Neural cell (in vitro differentiated cells): Measurements from ENCODE around the gene MXRA8. TPM values are rescaled to one million over a fixed set of nuclear protein-coding genes. Genes with fewer than 3 reads are reported as not detected.

ENCODE experiments used
- H2AFZ ChIP-seq: fragments of 200-600, 300-800 bp; sonication (generic), shearing (Covaris generic); 2 replicates; pipeline ENCODE4 v1.6.0; 2014; ENCODE audit warnings: low read depth, mild to moderate bottlenecking, antibody characterized with exemption, low read length, moderate library complexity
- H3F3A ChIP-seq: fragments of 200-600 bp; shearing (Covaris generic); 2 replicates; pipeline ENCODE4 v1.6.1; 2016; ENCODE audit warnings: mild to moderate bottlenecking, moderate library complexity, mixed read lengths, antibody characterized with exemption, low read length; ENCODE audit not compliant: insufficient read depth, poor library complexity, severe bottlenecking
- H3K27ac ChIP-seq: fragments of 200-600, 300-800 bp; sonication (generic), shearing (Covaris generic); 2 replicates; pipeline ENCODE4 v1.5.1; 2014; ENCODE audit warnings: mild to moderate bottlenecking, low read length, moderate library complexity
- H3K27me3 ChIP-seq: fragments of 300-800, 200-600 bp; sonication (generic), shearing (Covaris generic); 2 replicates; pipeline ENCODE4 v1.6.0; 2014; ENCODE audit warnings: mild to moderate bottlenecking, low read depth, low read length, moderate library complexity; ENCODE audit not compliant: insufficient read depth
- H3K36me3 ChIP-seq: fragments of 300-800, 200-600 bp; sonication (generic), shearing (Covaris generic); 2 replicates; pipeline ENCODE4 v1.5.1; 2014; ENCODE audit warnings: mild to moderate bottlenecking, antibody characterized with exemption, low read length, moderate library complexity; ENCODE audit not compliant: insufficient read depth
- H3K4me2 ChIP-seq: fragments of 300-800, 200-600 bp; sonication (generic), shearing (Covaris generic); 2 replicates; pipeline ENCODE4 v1.6.0; 2014; ENCODE audit warnings: mild to moderate bottlenecking, low read length
- H3K4me3 ChIP-seq: fragments of 300-800, 200-600 bp; sonication (generic), shearing (Covaris generic); 2 replicates; pipeline ENCODE4 v1.5.1; 2014; ENCODE audit warnings: mild to moderate bottlenecking, low read length, moderate library complexity
- H3K79me2 ChIP-seq: fragments of 200-600 bp; shearing (Covaris generic); replicated peaks from 2 replicates; pipeline ENCODE4 v1.6.0; 2014; ENCODE audit warnings: mild to moderate bottlenecking, low read length, moderate library complexity; ENCODE audit not compliant: insufficient read depth
- H3K9ac ChIP-seq: fragments of 300-800, 200-600 bp; sonication (generic), shearing (Covaris generic); 2 replicates; pipeline ENCODE4 v1.6.1; 2016; ENCODE audit warnings: mild to moderate bottlenecking, low read length, mixed read lengths
- H3K9me2 ChIP-seq: fragments of 200-600 bp; shearing (Covaris generic); 2 replicates; pipeline ENCODE4 v1.6.1; 2016; ENCODE audit warnings: mild to moderate bottlenecking, low read length, mixed read lengths; ENCODE audit not compliant: insufficient read depth
- H3K9me3 ChIP-seq: fragments of 200-600, 300-800 bp; sonication (generic), shearing (Covaris generic); 2 replicates; pipeline ENCODE4 v1.6.1; 2016; ENCODE audit warnings: mild to moderate bottlenecking, mixed run types, low read length, moderate library complexity, mixed read lengths
- H4K20me1 ChIP-seq: fragments of 200-600 bp; shearing (Covaris generic); 2 replicates; pipeline ENCODE4 v1.6.1; 2016; ENCODE audit warnings: mild to moderate bottlenecking, mixed run types; ENCODE audit not compliant: insufficient read depth
- CTCF ChIP-seq: fragments of 450-650 bp; IDR thresholded peaks from 2 replicates; pipeline ENCODE4 v1.5.1; 2014; ENCODE audit warnings: antibody characterized with exemption, mild to moderate bottlenecking, moderate library complexity; ENCODE audit not compliant: poor library complexity, severe bottlenecking
- EP300 ChIP-seq: fragments of 450-650 bp; conservative IDR thresholded peaks from 2 replicates; pipeline ENCODE4 v1.6.1; 2014; ENCODE audit warnings: antibody characterized with exemption, mild to moderate bottlenecking, moderate library complexity; ENCODE audit not compliant: poor library complexity, severe bottlenecking
- EZH2 ChIP-seq: fragments of 200-600, 300-800 bp; shearing (Covaris generic), sonication (generic); IDR thresholded peaks from 2 replicates; pipeline ENCODE4 v1.6.1; 2014; ENCODE audit warnings: antibody characterized with exemption, low read length, borderline replicate concordance, mild to moderate bottlenecking; ENCODE audit not compliant: insufficient read depth, poor library complexity, severe bottlenecking
- MXI1 ChIP-seq: fragments of 450-650 bp; conservative IDR thresholded peaks from 2 replicates; pipeline ENCODE4 v1.6.1; 2014; ENCODE audit warnings: antibody characterized with exemption, mild to moderate bottlenecking; ENCODE audit not compliant: poor library complexity, severe bottlenecking
- POLR2AphosphoS5 ChIP-seq: IDR thresholded peaks from 2 replicates; pipeline ENCODE4 v1.6.1; 2012
- RAD21 ChIP-seq: fragments of 450-650 bp; conservative IDR thresholded peaks from 2 replicates; pipeline ENCODE4 v1.6.1; 2014; ENCODE audit warnings: antibody characterized with exemption, mild to moderate bottlenecking, moderate library complexity
- SMC3 ChIP-seq: fragments of 450-650 bp; conservative IDR thresholded peaks from 2 replicates; pipeline ENCODE4 v1.6.1; 2014; ENCODE audit warnings: antibody characterized with exemption, mild to moderate bottlenecking, moderate library complexity; ENCODE audit not compliant: poor library complexity
- TAF1 ChIP-seq: IDR thresholded peaks from 2 replicates; pipeline ENCODE4 v1.6.1; 2012; ENCODE audit warnings: low read depth
- polyA plus RNA-seq: library from polyadenylated mRNA; depleted of rRNA; stranded (reverse); fragments of >200 nt; gene quantifications from 2 replicates; pipeline ENCODE4 v1.2.3, GENCODE V29; 2014
- TF ChIP-seq, protein P1 (sequence below): IDR thresholded peaks from 2 replicates; pipeline ENCODE4 v1.6.1; 2012; ENCODE audit warnings: borderline replicate concordance

MXRA8 gene
- polyA plus RNA-seq, 1 donor from 2014 or later = 1.7 TPM

GRCh38 chr1:1406821-1407635 is 48.7 kb upstream of the MXRA8 start, which contains the start of gene MRPL20:
TSS of gene MRPL20 (minus strand) at chr1:1407293. CDS start at chr1:1407217, 76 bp downstream.
- no peaks in the 10 kb centered on the region for H3K27me3 ChIP-seq
- H2AFZ ChIP-seq = peak within 1 kb of the TSS; percentile 33
- H3K4me3 ChIP-seq = peak within 1 kb of the TSS; percentile 97
- H3K36me3 ChIP-seq = no peaks in the 10 kb centered on the region
- TF ChIP-seq RAD21 (peak; percentile 14), TAF1 (peak; percentile 88), MXI1 (peak; percentile 96), EP300 (peak; percentile 49), CTCF (no peak), EZH2 (no peak), SMC3 (no peak), POLR2AphosphoS5 (peak; percentile 98)
- TF ChIP-seq, protein P1, sequence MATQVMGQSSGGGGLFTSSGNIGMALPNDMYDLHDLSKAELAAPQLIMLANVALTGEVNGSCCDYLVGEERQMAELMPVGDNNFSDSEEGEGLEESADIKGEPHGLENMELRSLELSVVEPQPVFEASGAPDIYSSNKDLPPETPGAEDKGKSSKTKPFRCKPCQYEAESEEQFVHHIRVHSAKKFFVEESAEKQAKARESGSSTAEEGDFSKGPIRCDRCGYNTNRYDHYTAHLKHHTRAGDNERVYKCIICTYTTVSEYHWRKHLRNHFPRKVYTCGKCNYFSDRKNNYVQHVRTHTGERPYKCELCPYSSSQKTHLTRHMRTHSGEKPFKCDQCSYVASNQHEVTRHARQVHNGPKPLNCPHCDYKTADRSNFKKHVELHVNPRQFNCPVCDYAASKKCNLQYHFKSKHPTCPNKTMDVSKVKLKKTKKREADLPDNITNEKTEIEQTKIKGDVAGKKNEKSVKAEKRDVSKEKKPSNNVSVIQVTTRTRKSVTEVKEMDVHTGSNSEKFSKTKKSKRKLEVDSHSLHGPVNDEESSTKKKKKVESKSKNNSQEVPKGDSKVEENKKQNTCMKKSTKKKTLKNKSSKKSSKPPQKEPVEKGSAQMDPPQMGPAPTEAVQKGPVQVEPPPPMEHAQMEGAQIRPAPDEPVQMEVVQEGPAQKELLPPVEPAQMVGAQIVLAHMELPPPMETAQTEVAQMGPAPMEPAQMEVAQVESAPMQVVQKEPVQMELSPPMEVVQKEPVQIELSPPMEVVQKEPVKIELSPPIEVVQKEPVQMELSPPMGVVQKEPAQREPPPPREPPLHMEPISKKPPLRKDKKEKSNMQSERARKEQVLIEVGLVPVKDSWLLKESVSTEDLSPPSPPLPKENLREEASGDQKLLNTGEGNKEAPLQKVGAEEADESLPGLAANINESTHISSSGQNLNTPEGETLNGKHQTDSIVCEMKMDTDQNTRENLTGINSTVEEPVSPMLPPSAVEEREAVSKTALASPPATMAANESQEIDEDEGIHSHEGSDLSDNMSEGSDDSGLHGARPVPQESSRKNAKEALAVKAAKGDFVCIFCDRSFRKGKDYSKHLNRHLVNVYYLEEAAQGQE = peak; percentile 87
- H3K4me2 ChIP-seq = peak within 1 kb of the TSS; percentile 92
- peak within 1 kb of the TSS; percentile 85 for H3K27ac ChIP-seq
- no peaks in the 10 kb centered on the region for H3K9me2 ChIP-seq
- no peaks in the 10 kb centered on the region for H4K20me1 ChIP-seq
- no peaks in the 10 kb centered on the region for H3K9me3 ChIP-seq
- peaks cover 24% of the 10 kb centered on the region for H3K79me2 ChIP-seq
- peak within 1 kb of the TSS; percentile 86 for H3K9ac ChIP-seq
- no peaks in the 10 kb centered on the region for H3F3A ChIP-seq

- no peaks in the 10 kb centered on the region for H3K27me3 ChIP-seq
- no peaks in the 10 kb centered on the region for H3K36me3 ChIP-seq
- peak overlapping the region; percentile 85 for H3K27ac ChIP-seq
- no peaks in the 10 kb centered on the region for H3K9me3 ChIP-seq
- H2AFZ ChIP-seq = peak overlapping the region; percentile 33
- H4K20me1 ChIP-seq = no peaks in the 10 kb centered on the region
- H3K4me2 ChIP-seq = peak overlapping the region; percentile 92
- H3F3A ChIP-seq = no peaks in the 10 kb centered on the region
- H3K4me3 ChIP-seq = peak overlapping the region; percentile 97
- peaks cover 24% of the 10 kb centered on the region for H3K79me2 ChIP-seq
- TF ChIP-seq MXI1 = no peak
- no peak for TF ChIP-seq SMC3
- no peak for TF ChIP-seq CTCF
- TF ChIP-seq, protein P1 = no peak
- TF ChIP-seq TAF1 = no peak
- TF ChIP-seq RAD21 = no peak
- TF ChIP-seq POLR2AphosphoS5 = no peak
- TF ChIP-seq EP300 = no peak
- TF ChIP-seq EZH2 = no peak
- peak overlapping the region; percentile 86 for H3K9ac ChIP-seq
- H3K9me2 ChIP-seq = no peaks in the 10 kb centered on the region
These were observed 47.9 kb upstream of the MXRA8 start for GRCh38 chr1:1406101-1406820.
